Activated B cell treated with CpG ODN at 0.5 μM for 24 hours (primary cell): ENCODE measurements around the gene VPS13D. TPM values are rescaled to one million over a fixed set of nuclear protein-coding genes. Genes with fewer than 3 reads are reported as not detected.
A peak's percentile ranks its signal among the peaks of the same experiment; 100 is the strongest.

Source experiments
- ATAC-seq: fragments of 200-7000 bp; cut with Tn5 transposase; one replicate; pipeline ENCODE4 v1.10.0; 2021; ENCODE audit warnings: low read depth, mild to moderate bottlenecking, moderate library complexity
- CTCF ChIA-PET: fragments of 350-600 bp; sonication (Branson Sonifier 250); formaldehyde crosslinking; loops from one replicate; lab custom pipeline; 2021; ENCODE audit warnings: antibody characterized with exemption; lab: Charles Lee
- POLR2A ChIA-PET: fragments of 350-600 bp; sonication (Branson Sonifier 250); formaldehyde crosslinking; loops from one replicate; lab custom pipeline; 2021; ENCODE audit warnings: antibody characterized with exemption; lab: Charles Lee
- DNase-seq: peaks from one replicate; pipeline ENCODE4 v3.0.0; 2022
- H3K27ac Mint-ChIP-seq: one replicate; pipeline ENCODE4 v1.8.0; 2020; ENCODE audit warnings: mixed read lengths
- H3K27me3 Mint-ChIP-seq: one replicate; pipeline ENCODE4 v1.8.0; 2021; ENCODE audit warnings: mixed read lengths
- H3K36me3 Mint-ChIP-seq: one replicate; pipeline ENCODE4 v1.8.0; 2021; ENCODE audit warnings: low read depth, mixed read lengths
- H3K4me1 Mint-ChIP-seq: one replicate; pipeline ENCODE4 v1.8.0; 2021; ENCODE audit warnings: mixed read lengths
- H3K4me3 Mint-ChIP-seq: one replicate; pipeline ENCODE4 v1.8.0; 2020; ENCODE audit warnings: mild to moderate bottlenecking, mixed read lengths
- H3K9me3 Mint-ChIP-seq: one replicate; pipeline ENCODE4 v1.8.0; 2020; ENCODE audit warnings: mixed read lengths
- intact Hi-C: fragments of 100-400 bp; cut with micrococcal nuclease; formaldehyde crosslinking; loops from one replicate; pipeline ENCODE4 v1.15.1; 2024
- total RNA-seq: library from RNA; stranded (reverse); gene quantifications from 2 replicates; pipeline ENCODE4 v1.2.3, GENCODE V29; 2022
- TF ChIP-seq, protein P1 (sequence below): fragments of 200-600 bp; IDR thresholded peaks from one replicate; pipeline ENCODE4 v1.8.0; 2022; ENCODE audit warnings: antibody characterized with exemption, mild to moderate bottlenecking

VPS13D gene
- total RNA-seq, 1 donor from 2014 or later = 64.5 TPM

DNA sequence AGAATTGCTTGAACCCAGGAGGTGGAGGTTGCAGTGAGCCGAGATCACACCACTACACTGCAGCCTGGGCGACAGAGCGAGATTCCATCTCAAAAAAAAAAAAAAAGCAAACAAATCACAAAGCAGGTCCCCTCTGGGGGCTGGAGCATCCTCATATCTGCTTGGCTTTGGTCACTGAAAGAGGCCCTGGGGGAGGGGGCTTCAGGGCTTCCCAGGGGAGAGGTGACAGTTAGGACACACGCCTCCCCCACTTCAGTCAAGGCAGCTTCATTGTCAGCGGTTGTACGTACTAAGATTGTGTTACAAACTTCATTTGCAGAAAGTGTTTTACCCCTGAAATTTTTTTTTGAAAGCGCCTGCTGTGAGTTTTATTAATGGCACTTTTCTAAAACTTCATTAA lies 257.7 kb downstream of the VPS13D start:
- Mint-ChIP-seq H3K9me3 (no peaks in the 10 kb centered on the region), H3K4me1 (no peaks in the 10 kb centered on the region), H3K27me3 (no peaks in the 10 kb centered on the region), H3K4me3 (no peak overlapping the region), H3K27ac (no peak overlapping the region), H3K36me3 (peaks cover 45% of the 10 kb centered on the region)
- intact Hi-C loops = no loop called here
- ChIA-PET POLR2A (no interaction called here), CTCF (no interaction called here)
- DNase-seq (no peak), ATAC-seq (no peak)
- TF ChIP-seq, protein P1, sequence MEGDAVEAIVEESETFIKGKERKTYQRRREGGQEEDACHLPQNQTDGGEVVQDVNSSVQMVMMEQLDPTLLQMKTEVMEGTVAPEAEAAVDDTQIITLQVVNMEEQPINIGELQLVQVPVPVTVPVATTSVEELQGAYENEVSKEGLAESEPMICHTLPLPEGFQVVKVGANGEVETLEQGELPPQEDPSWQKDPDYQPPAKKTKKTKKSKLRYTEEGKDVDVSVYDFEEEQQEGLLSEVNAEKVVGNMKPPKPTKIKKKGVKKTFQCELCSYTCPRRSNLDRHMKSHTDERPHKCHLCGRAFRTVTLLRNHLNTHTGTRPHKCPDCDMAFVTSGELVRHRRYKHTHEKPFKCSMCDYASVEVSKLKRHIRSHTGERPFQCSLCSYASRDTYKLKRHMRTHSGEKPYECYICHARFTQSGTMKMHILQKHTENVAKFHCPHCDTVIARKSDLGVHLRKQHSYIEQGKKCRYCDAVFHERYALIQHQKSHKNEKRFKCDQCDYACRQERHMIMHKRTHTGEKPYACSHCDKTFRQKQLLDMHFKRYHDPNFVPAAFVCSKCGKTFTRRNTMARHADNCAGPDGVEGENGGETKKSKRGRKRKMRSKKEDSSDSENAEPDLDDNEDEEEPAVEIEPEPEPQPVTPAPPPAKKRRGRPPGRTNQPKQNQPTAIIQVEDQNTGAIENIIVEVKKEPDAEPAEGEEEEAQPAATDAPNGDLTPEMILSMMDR = no peak

DNA sequence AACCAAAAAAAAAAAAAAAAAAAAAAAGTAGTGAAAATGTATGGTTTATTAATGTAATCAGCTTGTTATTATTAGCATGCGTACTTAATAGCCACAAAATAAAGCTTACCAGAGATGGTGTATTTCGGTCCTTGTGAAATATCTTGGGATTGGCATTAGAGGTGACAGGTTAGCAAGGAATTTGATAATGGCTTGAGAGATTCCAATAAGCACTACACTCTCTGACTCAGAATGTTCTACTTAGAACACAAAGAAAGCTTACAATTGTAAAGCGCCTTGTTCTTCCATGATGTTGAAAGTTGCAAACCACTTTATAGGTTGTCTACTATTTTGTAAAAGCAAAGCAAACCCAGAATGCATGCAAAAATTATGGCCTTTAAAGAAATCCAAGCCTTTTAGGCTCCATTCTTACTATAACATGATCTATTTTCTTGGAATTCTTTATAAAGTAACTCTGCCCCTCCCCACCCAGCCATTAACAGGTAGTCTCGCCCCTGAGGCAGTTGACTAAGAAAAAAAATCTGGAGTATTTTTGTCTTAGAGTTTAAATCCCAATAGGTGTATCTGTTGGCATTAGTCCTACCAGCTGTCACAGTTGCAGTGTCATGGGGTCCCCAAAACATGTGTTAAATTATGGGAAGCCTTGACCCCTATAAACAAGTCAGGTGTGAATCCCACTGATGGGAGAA lies 259.0 kb downstream of the VPS13D start:
- H3K9me3 Mint-ChIP-seq = no peaks in the 10 kb centered on the region
- no peak overlapping the region for H3K4me3 Mint-ChIP-seq
- ATAC-seq = no peak
- TF ChIP-seq, protein P1 = no peak
- intact Hi-C loops = no loop called here
- no peak for DNase-seq
- H3K4me1 Mint-ChIP-seq = no peaks in the 10 kb centered on the region
- POLR2A ChIA-PET = no interaction called here
- no peaks in the 10 kb centered on the region for H3K27me3 Mint-ChIP-seq
- CTCF ChIA-PET = no interaction called here
- no peak overlapping the region for H3K27ac Mint-ChIP-seq
- peaks cover 49% of the 10 kb centered on the region for H3K36me3 Mint-ChIP-seq

DNA sequence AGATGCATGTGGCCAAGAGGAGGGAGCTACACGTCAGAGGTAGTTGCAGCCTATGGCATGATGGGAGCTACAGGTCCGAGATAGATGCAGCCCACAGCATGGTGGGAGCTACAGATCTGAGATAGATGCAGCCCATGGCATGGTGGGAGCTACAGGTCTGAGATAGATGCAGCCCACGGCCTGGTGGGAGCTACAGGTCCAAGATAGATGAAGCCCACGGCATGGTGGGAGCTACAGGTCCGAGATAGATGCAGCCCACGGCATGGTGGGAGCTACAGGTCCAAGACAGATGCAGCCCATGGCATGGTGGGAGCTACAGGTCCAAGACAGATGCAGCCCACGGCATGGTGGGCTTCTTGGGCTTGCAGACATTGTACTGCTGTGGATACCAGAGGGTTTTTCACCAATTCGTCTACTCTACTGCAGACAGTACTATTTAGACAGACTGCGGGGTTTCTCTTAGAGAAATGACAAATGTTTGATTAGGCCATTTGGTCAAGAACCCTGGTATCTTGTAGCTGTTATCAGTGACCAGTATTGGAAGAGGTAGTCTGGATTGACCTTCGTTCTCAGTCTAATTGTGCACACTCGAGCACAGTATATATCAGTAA lies 260.8 kb downstream of the VPS13D start:
- POLR2A ChIA-PET = no interaction called here
- Mint-ChIP-seq H3K36me3 (peaks cover 43% of the 10 kb centered on the region), H3K27ac (no peak overlapping the region)

DNA sequence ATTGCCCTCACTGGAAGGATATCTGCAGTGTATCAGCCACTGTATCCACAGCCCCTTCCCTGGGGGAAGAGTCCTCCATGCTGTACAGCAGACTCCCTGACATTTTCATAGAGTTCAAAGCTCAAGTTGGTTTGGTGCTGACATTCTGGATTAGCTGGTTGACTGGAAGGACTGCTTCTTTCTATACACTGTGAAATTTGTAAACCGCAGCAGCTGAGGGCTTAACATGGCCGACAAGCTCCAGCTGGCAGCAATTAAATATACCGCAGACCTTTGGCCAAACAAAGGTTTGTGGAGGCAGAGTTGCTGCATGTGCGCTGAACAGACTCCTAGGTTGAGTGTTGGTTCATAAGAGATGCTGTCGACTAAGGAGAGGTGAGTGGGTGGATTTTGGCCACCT lies 261.8 kb downstream of the VPS13D start:
- H3K9me3 Mint-ChIP-seq = no peaks in the 10 kb centered on the region
- CTCF ChIA-PET = interaction anchor here (1.7 kb wide), 1 partner anchor 19 kb away, joined by 4 read pairs; no protein-coding TSS in a partner anchor

More for the DNA sequence above, 260.8 kb downstream of the VPS13D start:
- H3K4me3 Mint-ChIP-seq = no peak overlapping the region
- TF ChIP-seq, protein P1 = no peak
- DNase-seq (no peak), ATAC-seq (no peak)
- H3K4me1 Mint-ChIP-seq = peaks cover 4% of the 10 kb centered on the region
- CTCF ChIA-PET = interaction anchor here (0.8 kb wide), 2 partner anchors 11 to 168 kb away, joined by 3 read pairs; no protein-coding TSS in a partner anchor
- no peaks in the 10 kb centered on the region for H3K27me3 Mint-ChIP-seq
- intact Hi-C loops = no loop called here
- H3K9me3 Mint-ChIP-seq = no peaks in the 10 kb centered on the region

DNA sequence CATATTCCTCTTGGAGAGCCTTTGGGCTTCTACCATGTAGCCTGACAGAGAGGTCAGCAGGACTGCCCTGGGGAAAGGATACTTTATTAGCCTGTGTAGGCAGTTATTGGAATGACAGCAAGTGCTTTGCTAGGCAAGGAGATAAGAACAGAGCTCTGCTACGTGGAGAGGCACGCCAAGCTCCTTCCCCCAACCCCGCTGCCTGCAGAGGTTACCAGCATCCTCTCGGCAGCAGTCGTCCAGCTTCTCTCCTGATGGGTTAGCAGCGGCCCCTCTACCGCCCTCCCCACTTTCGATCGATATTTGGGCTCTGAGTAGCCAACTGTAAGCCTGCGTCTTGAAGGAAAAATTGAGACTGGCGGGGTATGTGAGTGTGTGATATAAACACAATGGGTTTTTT lies 265.9 kb downstream of the VPS13D start:
- H3K9me3 Mint-ChIP-seq = no peaks in the 10 kb centered on the region
- DNase-seq = no peak
- ATAC-seq = no peak
- peaks cover 16% of the 10 kb centered on the region for H3K4me1 Mint-ChIP-seq
- TF ChIP-seq, protein P1 = no peak
- no peak overlapping the region for H3K4me3 Mint-ChIP-seq
- H3K27me3 Mint-ChIP-seq = no peaks in the 10 kb centered on the region
- ChIA-PET CTCF (no interaction called here), POLR2A (no interaction called here)
- H3K36me3 Mint-ChIP-seq = peaks cover 61% of the 10 kb centered on the region
- peak overlapping the region; percentile 41 for H3K27ac Mint-ChIP-seq
- intact Hi-C loops = no loop called here

More for the DNA sequence above, 261.8 kb downstream of the VPS13D start:
- no peak overlapping the region for H3K27ac Mint-ChIP-seq
- peaks cover 14% of the 10 kb centered on the region for H3K4me1 Mint-ChIP-seq
- DNase-seq = no peak
- H3K4me3 Mint-ChIP-seq = no peak overlapping the region
- no peak for ATAC-seq
- intact Hi-C loops = no loop called here
- TF ChIP-seq, protein P1 = no peak
- H3K36me3 Mint-ChIP-seq = peaks cover 39% of the 10 kb centered on the region
- H3K27me3 Mint-ChIP-seq = no peaks in the 10 kb centered on the region
- POLR2A ChIA-PET = interaction anchor here (0.6 kb wide), 1 partner anchor 114 kb away, joined by 9 read pairs; no protein-coding TSS in a partner anchor
